SK-N-SH (cell line): ENCODE data around the gene PLEKHF1. TPM values are rescaled to one million over a fixed set of nuclear protein-coding genes. Genes with fewer than 3 reads are reported as not detected.
"Not testable (repeated sequence)": the region's sequence is repeated elsewhere in the genome, so short reads cannot be mapped to it uniquely, and the experiment has no call there.

Source experiments
- CTCF ChIA-PET: fragments of 300-600, 350-600 bp; formaldehyde crosslinking; extraction: SDS; loops from one replicate; lab custom pipeline; 2021; lab: Yijun Ruan, JAX
- POLR2A ChIA-PET: fragments of 350-600 bp; sonication (Branson Sonifier 250); formaldehyde crosslinking; extraction: SDS; loops from one replicate; lab custom pipeline; 2020; ENCODE audit warnings: antibody characterized with exemption, inconsistent platforms; lab: Yijun Ruan, JAX
- DNase-seq: peaks from one replicate; pipeline ENCODE4 v3.0.0; 2012
- H2AFZ ChIP-seq: fragments of 200-600 bp; sonication (generic); 2 replicates; pipeline ENCODE4 v1.8.1; 2016; ENCODE audit warnings: antibody characterized with exemption, mild to moderate bottlenecking, low read depth
- H3F3A ChIP-seq: fragments of 200-600 bp; sonication (generic); replicated peaks from 2 replicates; pipeline ENCODE3; 2016; ENCODE audit warnings: antibody characterized with exemption, mild to moderate bottlenecking; ENCODE audit not compliant: insufficient read depth
- H3K27ac ChIP-seq, 2 experiments: fragments of 200-500 bp in 1 of 2; fragments of 200-600 bp in 1 of 2; sonication (Bioruptor generic) in 1 of 2; sonication (generic), shearing (Covaris generic) in 1 of 2; 2 replicates each; pipeline versions ENCODE4 v1.5.1 to v1.6.1; 2014 to 2016; ENCODE audit warnings: low read depth in 2 of 2, inconsistent platforms in 1 of 2, low read length in 1 of 2, mild to moderate bottlenecking in 1 of 2, mixed read lengths in 1 of 2
- H3K27me3 ChIP-seq: fragments of 200-600 bp; sonication (generic), shearing (Covaris generic); 2 replicates; pipeline ENCODE4 v1.6.1; 2016; ENCODE audit warnings: mixed run types; ENCODE audit not compliant: insufficient read depth
- H3K36me3 ChIP-seq, 2 experiments: fragments of 200-500 bp in 1 of 2; fragments of 200-600 bp in 1 of 2; sonication (Bioruptor generic) in 1 of 2; sonication (generic) in 1 of 2; replicated peaks in 1 of 2; 2 replicates each; pipeline versions ENCODE3 to v1.5.1; 2014 to 2016; ENCODE audit warnings: low read length in 1 of 2, mild to moderate bottlenecking in 1 of 2; ENCODE audit not compliant: insufficient read depth in 2 of 2, control insufficient read depth in 1 of 2
- H3K4me1 ChIP-seq, 2 experiments: fragments of 200-500 bp in 1 of 2; fragments of 200-600 bp in 1 of 2; sonication (Bioruptor generic) in 1 of 2; sonication (generic), shearing (Covaris generic) in 1 of 2; 2 replicates each; pipeline versions ENCODE4 v1.5.1 to v1.6.1; 2014 to 2016; ENCODE audit warnings: low read depth in 1 of 2, low read length in 1 of 2, mixed run types in 1 of 2; ENCODE audit not compliant: insufficient read depth in 2 of 2, control insufficient read depth in 1 of 2
- H3K4me2 ChIP-seq: fragments of 200-600 bp; sonication (generic), shearing (Covaris generic); 2 replicates; pipeline ENCODE4 v1.6.1; 2017; ENCODE audit warnings: mixed run types
- H3K4me3 ChIP-seq, 2 experiments: fragments of 200-500 bp in 1 of 2; fragments of 200-600 bp in 1 of 2; sonication (Bioruptor generic) in 1 of 2; sonication (generic), shearing (Covaris generic) in 1 of 2; 2 replicates each; pipeline versions ENCODE4 v1.5.1 to v1.8.1; 2014 to 2016; ENCODE audit warnings: low read depth in 2 of 2, inconsistent platforms in 1 of 2, low read length in 1 of 2, mild to moderate bottlenecking in 1 of 2, mixed read lengths in 1 of 2, moderate library complexity in 1 of 2
- H3K79me2 ChIP-seq: fragments of 200-600 bp; sonication (generic); 2 replicates; pipeline ENCODE4 v1.8.1; 2017; ENCODE audit warnings: mild to moderate bottlenecking; ENCODE audit not compliant: insufficient read depth
- H3K9ac ChIP-seq: fragments of 200-600 bp; sonication (generic); 2 replicates; pipeline ENCODE4 v1.6.1; 2017; ENCODE audit warnings: mixed run types
- H3K9me2 ChIP-seq: fragments of 200-600 bp; sonication (generic); 2 replicates; pipeline ENCODE4 v1.6.1; 2017; ENCODE audit warnings: mixed run types
- H3K9me3 ChIP-seq: fragments of 200-600 bp; sonication (generic); 2 replicates; pipeline ENCODE4 v1.6.1; 2017; ENCODE audit warnings: mixed run types, mild to moderate bottlenecking, moderate library complexity
- H4K20me1 ChIP-seq: fragments of 200-600 bp; sonication (generic); 2 replicates; pipeline ENCODE4 v1.6.1; 2017; ENCODE audit warnings: mild to moderate bottlenecking, mixed run types; ENCODE audit not compliant: insufficient read depth
- CHD2 ChIP-seq: fragments of 150-350 bp; IDR thresholded peaks from 2 replicates; pipeline ENCODE4 v1.6.1; 2018; ENCODE audit warnings: low read length; ENCODE audit not compliant: partially characterized antibody
- EZH2phosphoT487 ChIP-seq: fragments of 200-600 bp; sonication (generic); IDR thresholded peaks from 2 replicates; pipeline ENCODE4 v1.6.1; 2017; ENCODE audit warnings: low read depth, mixed run types, mild to moderate bottlenecking, antibody characterized with exemption, moderate library complexity, borderline replicate concordance
- FOSL2 ChIP-seq: IDR thresholded peaks from 2 replicates; pipeline ENCODE4 v1.4.0; 2012; ENCODE audit warnings: low read depth, mild to moderate bottlenecking, moderate library complexity, borderline replicate concordance
- FOXJ3 ChIP-seq: sonication (generic); formaldehyde crosslinking; IDR thresholded peaks from 2 replicates; pipeline ENCODE4 v1.5.1; 2020; ENCODE audit warnings: mild to moderate bottlenecking, missing genetic modification reagents
- FOXM1 ChIP-seq: IDR thresholded peaks from 2 replicates; pipeline ENCODE4 v1.4.0; 2012; ENCODE audit warnings: low read depth, mild to moderate bottlenecking
- GABPA ChIP-seq: IDR thresholded peaks from 2 replicates; pipeline ENCODE4 v1.4.0; 2012; ENCODE audit warnings: low read depth, mild to moderate bottlenecking
- MEF2A ChIP-seq: IDR thresholded peaks from 2 replicates; pipeline ENCODE4 v1.4.0; 2012; ENCODE audit warnings: low read depth, borderline replicate concordance
- MXI1 ChIP-seq: IDR thresholded peaks from 2 replicates; pipeline ENCODE4 v1.6.1; 2012; ENCODE audit warnings: mild to moderate bottlenecking, low read depth, low read length, improper control_type of control experiment
- NFIC ChIP-seq: IDR thresholded peaks from 2 replicates; pipeline ENCODE4 v1.4.0; 2012; ENCODE audit warnings: borderline replicate concordance
- POLR2AphosphoS5 ChIP-seq: IDR thresholded peaks from 2 replicates; pipeline ENCODE4 v1.6.1; 2012; ENCODE audit warnings: low read depth, low read length
- RCOR1 ChIP-seq: fragments of 150-350 bp; IDR thresholded peaks from 2 replicates; pipeline ENCODE4 v1.6.1; 2017; ENCODE audit warnings: antibody characterized with exemption, low read length
- RFX5 ChIP-seq: IDR thresholded peaks from 2 replicates; pipeline ENCODE4 v1.6.1; 2012; ENCODE audit warnings: mild to moderate bottlenecking, improper control_type of control experiment, low read length
- RXRA ChIP-seq: IDR thresholded peaks from 2 replicates; pipeline ENCODE4 v1.4.0; 2012; ENCODE audit warnings: low read depth, mild to moderate bottlenecking, borderline replicate concordance
- SMC3 ChIP-seq: IDR thresholded peaks from 2 replicates; pipeline ENCODE4 v1.6.1; 2012; ENCODE audit warnings: low read depth, low read length, improper control_type of control experiment
- TAF1 ChIP-seq: IDR thresholded peaks from 2 replicates; pipeline ENCODE4 v1.6.1; 2012; ENCODE audit warnings: low read depth, mild to moderate bottlenecking, low read length, moderate library complexity, borderline replicate concordance
- TEAD4 ChIP-seq: IDR thresholded peaks from 2 replicates; pipeline ENCODE4 v1.4.0; 2012; ENCODE audit warnings: mild to moderate bottlenecking, borderline replicate concordance; ENCODE audit not compliant: insufficient read depth
- WGBS: methylation state at CpG from one replicate; pipeline ENCODE4 v1.1.6; 2017; ENCODE audit warnings: low lambda C conversion rate; 5-methylcytosine and 5-hydroxymethylcytosine counted together
- polyA plus RNA-seq, 3 experiments: library from polyadenylated mRNA; depleted of rRNA; stranded (reverse); fragments of >200 nt; gene quantifications; 2 replicates each; pipeline ENCODE4 v1.2.3, GENCODE V29; 2012
- TF ChIP-seq, protein P1 (sequence below): IDR thresholded peaks from 2 replicates; pipeline ENCODE4 v1.4.0; 2012; ENCODE audit warnings: low read depth
- TF ChIP-seq, protein P2 (sequence below): fragments of 150-350 bp; IDR thresholded peaks from 2 replicates; pipeline ENCODE4 v1.6.1; 2017; ENCODE audit warnings: antibody characterized with exemption, low read length, low read depth, borderline replicate concordance
- TF ChIP-seq, protein P3 (sequence below): IDR thresholded peaks from 2 replicates; pipeline ENCODE4 v1.6.1; 2012; ENCODE audit warnings: mild to moderate bottlenecking, low read depth, low read length, moderate library complexity
- TF ChIP-seq, protein P4 (sequence below): fragments of 150-350 bp; IDR thresholded peaks from 2 replicates; pipeline ENCODE4 v1.6.1; 2016; ENCODE audit warnings: mild to moderate bottlenecking, low read depth, low read length

The PLEKHF1 gene
- polyA plus RNA-seq, 1 of the 3 experiments (the other 2 are of a cell fraction), result 3.9 TPM

DNA sequence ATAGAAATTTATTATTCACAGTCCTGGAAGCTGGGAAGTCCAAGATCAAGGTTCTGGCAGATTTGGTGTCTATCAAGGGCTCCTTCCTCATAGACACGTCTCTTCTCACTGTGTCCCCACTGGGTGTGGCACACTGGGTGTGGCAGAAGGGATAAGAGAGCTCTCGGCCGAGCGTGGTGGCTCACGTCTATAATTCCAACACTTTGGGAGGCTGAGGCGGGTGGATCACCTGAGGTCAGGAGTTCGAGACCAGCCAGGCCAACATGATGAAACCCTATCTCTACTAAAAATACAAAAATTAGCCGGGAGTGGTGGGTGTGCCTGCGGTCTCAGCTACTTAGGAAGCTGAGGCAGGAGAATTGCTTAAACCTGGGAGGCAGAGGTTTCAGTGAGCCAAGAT lies 38.4 kb upstream of the PLEKHF1 start:
- H3K4me1 ChIP-seq, H3K36me3 ChIP-seq, H3K4me2 ChIP-seq, H3K9me3 ChIP-seq, H3K9me2 ChIP-seq, DNase-seq, H3K27me3 ChIP-seq, H3K9ac ChIP-seq, H4K20me1 ChIP-seq, H3K79me2 ChIP-seq, H2AFZ ChIP-seq, H3F3A ChIP-seq, H3K4me3 ChIP-seq, H3K27ac ChIP-seq: not testable (repeated sequence)
- CTCF ChIA-PET, result interaction anchor here (1.5 to 3.2 kb wide), 2 partner anchors 16 to 89 kb away, joined by 4 to 17 read pairs; no protein-coding TSS in a partner anchor
- POLR2A ChIA-PET, result interaction anchor here (0.7 kb wide), 1 partner anchor 13 kb away, joined by 4 read pairs; no protein-coding TSS in a partner anchor
- WGBS, result 87% methylated on average over 9 of the region's 9 CpGs

DNA sequence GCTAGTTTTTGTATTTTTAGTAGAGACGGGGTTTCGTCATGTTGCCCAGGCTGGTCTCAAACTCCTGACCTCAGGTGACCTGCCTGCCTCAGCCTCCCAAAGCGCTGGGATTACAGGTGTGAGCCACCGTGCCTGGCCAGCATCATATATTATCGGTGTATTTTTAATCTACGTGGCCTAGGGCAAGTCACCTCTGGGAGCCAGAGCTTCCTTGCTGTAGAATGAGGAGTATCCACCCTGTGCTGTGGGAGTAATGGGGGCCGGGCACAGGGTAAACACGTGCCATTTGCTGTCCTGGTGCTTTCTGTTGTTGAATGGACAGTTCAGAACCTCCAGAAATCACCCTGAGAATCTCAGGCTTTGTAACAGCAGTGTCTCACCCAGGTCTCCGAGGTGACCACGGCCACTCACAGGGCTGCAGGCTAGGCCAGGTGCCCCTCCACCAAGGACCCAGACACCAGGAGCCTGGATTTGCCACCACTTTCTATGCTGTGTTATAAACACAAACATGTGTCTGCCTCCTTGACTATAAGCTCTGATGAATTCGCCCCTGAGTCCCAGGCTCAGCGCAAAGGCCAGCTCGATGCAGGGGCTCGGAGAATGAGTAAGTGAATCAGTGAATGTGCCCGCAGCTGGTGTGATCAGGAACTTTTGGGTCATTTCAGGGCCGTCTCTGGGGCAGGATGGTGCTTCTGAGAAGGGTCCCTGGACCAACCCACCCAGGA lies 36.4 kb upstream of the PLEKHF1 start:
- Histone ChIP-seq H3F3A (no peaks in the 10 kb centered on the region), H2AFZ (no peak overlapping the region), H3K4me1 (no peaks in the 10 kb centered on the region), H3K9ac (no peak overlapping the region), H3K9me2 (no peaks in the 10 kb centered on the region), H3K4me3 (no peak overlapping the region), H3K27ac (no peak overlapping the region), H3K9me3 (no peaks in the 10 kb centered on the region), H3K4me2 (no peak overlapping the region)
- CTCF ChIA-PET, result interaction anchor here (0.6 to 3.2 kb wide), 3 partner anchors 18 to 87 kb away, joined by 4 to 17 read pairs (median 4); no protein-coding TSS in a partner anchor
- DNase-seq, result peak; percentile 3
- 79% methylated on average over 13 of the region's 16 CpGs for WGBS
- TF ChIP-seq FOXM1 (no peak), SMC3 (no peak), POLR2AphosphoS5 (no peak), MXI1 (no peak), RFX5 (no peak), FOSL2 (no peak), TEAD4 (no peak), EZH2phosphoT487 (no peak), GABPA (no peak), RCOR1 (no peak), MEF2A (no peak), RXRA (no peak), FOXJ3 (CRISPR knock-in tag) (no peak), NFIC (no peak), CHD2 (no peak), TAF1 (no peak)
- TF ChIP-seq, protein P1, sequence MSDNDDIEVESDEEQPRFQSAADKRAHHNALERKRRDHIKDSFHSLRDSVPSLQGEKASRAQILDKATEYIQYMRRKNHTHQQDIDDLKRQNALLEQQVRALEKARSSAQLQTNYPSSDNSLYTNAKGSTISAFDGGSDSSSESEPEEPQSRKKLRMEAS, result no peak
- TF ChIP-seq, protein P2, sequence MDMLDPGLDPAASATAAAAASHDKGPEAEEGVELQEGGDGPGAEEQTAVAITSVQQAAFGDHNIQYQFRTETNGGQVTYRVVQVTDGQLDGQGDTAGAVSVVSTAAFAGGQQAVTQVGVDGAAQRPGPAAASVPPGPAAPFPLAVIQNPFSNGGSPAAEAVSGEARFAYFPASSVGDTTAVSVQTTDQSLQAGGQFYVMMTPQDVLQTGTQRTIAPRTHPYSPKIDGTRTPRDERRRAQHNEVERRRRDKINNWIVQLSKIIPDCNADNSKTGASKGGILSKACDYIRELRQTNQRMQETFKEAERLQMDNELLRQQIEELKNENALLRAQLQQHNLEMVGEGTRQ, result no peak
- TF ChIP-seq, protein P3, sequence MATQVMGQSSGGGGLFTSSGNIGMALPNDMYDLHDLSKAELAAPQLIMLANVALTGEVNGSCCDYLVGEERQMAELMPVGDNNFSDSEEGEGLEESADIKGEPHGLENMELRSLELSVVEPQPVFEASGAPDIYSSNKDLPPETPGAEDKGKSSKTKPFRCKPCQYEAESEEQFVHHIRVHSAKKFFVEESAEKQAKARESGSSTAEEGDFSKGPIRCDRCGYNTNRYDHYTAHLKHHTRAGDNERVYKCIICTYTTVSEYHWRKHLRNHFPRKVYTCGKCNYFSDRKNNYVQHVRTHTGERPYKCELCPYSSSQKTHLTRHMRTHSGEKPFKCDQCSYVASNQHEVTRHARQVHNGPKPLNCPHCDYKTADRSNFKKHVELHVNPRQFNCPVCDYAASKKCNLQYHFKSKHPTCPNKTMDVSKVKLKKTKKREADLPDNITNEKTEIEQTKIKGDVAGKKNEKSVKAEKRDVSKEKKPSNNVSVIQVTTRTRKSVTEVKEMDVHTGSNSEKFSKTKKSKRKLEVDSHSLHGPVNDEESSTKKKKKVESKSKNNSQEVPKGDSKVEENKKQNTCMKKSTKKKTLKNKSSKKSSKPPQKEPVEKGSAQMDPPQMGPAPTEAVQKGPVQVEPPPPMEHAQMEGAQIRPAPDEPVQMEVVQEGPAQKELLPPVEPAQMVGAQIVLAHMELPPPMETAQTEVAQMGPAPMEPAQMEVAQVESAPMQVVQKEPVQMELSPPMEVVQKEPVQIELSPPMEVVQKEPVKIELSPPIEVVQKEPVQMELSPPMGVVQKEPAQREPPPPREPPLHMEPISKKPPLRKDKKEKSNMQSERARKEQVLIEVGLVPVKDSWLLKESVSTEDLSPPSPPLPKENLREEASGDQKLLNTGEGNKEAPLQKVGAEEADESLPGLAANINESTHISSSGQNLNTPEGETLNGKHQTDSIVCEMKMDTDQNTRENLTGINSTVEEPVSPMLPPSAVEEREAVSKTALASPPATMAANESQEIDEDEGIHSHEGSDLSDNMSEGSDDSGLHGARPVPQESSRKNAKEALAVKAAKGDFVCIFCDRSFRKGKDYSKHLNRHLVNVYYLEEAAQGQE, result no peak
- TF ChIP-seq, protein P4, sequence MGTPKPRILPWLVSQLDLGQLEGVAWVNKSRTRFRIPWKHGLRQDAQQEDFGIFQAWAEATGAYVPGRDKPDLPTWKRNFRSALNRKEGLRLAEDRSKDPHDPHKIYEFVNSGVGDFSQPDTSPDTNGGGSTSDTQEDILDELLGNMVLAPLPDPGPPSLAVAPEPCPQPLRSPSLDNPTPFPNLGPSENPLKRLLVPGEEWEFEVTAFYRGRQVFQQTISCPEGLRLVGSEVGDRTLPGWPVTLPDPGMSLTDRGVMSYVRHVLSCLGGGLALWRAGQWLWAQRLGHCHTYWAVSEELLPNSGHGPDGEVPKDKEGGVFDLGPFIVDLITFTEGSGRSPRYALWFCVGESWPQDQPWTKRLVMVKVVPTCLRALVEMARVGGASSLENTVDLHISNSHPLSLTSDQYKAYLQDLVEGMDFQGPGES, result no peak
- TF ChIP-seq, all 33 proteins: peak for 0
- H3K27me3 ChIP-seq, result no peaks in the 10 kb centered on the region; the same call in 1 of the 2 replicates
- H3K36me3 ChIP-seq, result no peaks in the 10 kb centered on the region
- no peaks in the 10 kb centered on the region for H3K79me2 ChIP-seq
- POLR2A ChIA-PET, result no interaction called here
- H4K20me1 ChIP-seq, result no peaks in the 10 kb centered on the region
